Suprapubic skin (tissue), 4 donors: ENCODE results near the gene PHETA1. TPM values are rescaled to one million over a fixed set of nuclear protein-coding genes. Genes with fewer than 3 reads are reported as not detected.

Source experiments
- DNase-seq, 2 donors: peaks; one replicate each; pipeline ENCODE4 v3.0.0-alpha.2; 2019; ENCODE audit warnings: low spot score in 2 of 2
- H3K27ac ChIP-seq: fragments of 200-600 bp; sonication (generic); one replicate; pipeline ENCODE4 v1.5.1; 2019
- H3K27me3 ChIP-seq: fragments of 200-600 bp; sonication (generic); one replicate; pipeline ENCODE4 v1.5.1; 2019
- H3K36me3 ChIP-seq: fragments of 200-600 bp; sonication (generic); one replicate; pipeline ENCODE4 v1.5.1; 2019
- H3K4me1 ChIP-seq: fragments of 200-600 bp; sonication (generic); one replicate; pipeline ENCODE4 v1.5.1; 2019
- H3K4me3 ChIP-seq: fragments of 200-600 bp; sonication (generic); one replicate; pipeline ENCODE4 v1.5.1; 2019; ENCODE audit warnings: mild to moderate bottlenecking
- H3K9me3 ChIP-seq: fragments of 200-600 bp; sonication (generic); one replicate; pipeline ENCODE4 v1.5.1; 2019
- CTCF ChIP-seq, 2 donors: fragments of 200-600 bp in 1 of 2; fragments of 450-650 bp in 1 of 2; sonication (generic) in 1 of 2; IDR thresholded peaks; one replicate each; pipeline ENCODE4 v1.5.1; 2016 to 2019; ENCODE audit warnings: antibody characterized with exemption in 2 of 2, mild to moderate bottlenecking in 1 of 2, moderate library complexity in 1 of 2
- EP300 ChIP-seq: sonication (generic); formaldehyde crosslinking; IDR thresholded peaks from one replicate; pipeline ENCODE4 v1.6.1; 2017; ENCODE audit warnings: antibody characterized with exemption
- POLR2A ChIP-seq, 2 donors: fragments of 450-650 bp; IDR thresholded peaks; one replicate each; pipeline ENCODE4 v1.6.1; 2017; ENCODE audit warnings: antibody characterized with exemption in 2 of 2, mild to moderate bottlenecking in 2 of 2, moderate library complexity in 2 of 2
- POLR2AphosphoS5 ChIP-seq, 3 donors: sonication (generic); formaldehyde crosslinking; IDR thresholded peaks; one replicate each; pipeline ENCODE4 v1.6.1; 2017; ENCODE audit warnings: antibody characterized with exemption in 3 of 3
- WGBS: methylation state at CpG from one replicate; pipeline ENCODE4 v1.1.5; 2018; 5-methylcytosine and 5-hydroxymethylcytosine counted together
- total RNA-seq, 4 donors: library from RNA; depleted of rRNA; stranded (reverse); fragments of >200 nt; gene quantifications; one replicate each; pipeline ENCODE4 v1.1.0, GENCODE V29; 2016

The PHETA1 gene
- total RNA-seq, 4 donors from 2014 or later = 15.9 to 25.7 (median 23.2) TPM

DNA sequence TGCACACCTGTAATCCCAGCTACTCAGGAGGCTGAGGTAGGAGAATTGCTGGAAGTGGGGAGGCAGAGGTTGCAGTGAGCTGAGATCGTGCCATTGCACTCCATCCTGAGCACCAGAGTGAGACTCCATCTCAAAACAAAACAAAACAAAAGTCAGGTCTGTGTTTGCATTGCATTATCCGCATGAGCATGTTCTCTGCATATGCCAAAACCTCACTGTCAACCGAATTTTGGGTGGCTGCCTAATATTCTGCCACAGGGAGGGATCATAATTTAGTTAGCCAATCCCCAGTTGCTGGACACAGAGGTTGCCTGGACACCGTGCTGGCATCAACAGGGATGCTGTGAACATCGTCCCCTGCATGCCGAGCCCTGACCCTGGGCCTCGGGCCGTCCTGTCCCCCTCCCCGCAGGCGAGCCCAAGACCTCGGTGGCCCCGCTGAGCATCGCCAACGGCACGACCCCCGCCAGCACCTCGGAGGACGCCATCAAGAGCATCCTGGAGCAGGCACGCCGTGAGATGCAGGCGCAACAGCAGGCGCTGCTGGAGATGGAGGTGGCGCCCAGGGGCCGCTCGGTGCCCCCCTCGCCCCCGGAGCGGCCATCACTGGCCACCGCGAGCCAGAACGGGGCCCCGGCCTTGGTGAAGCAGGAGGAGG is 49.2 kb downstream of the PHETA1 start:
- Histone ChIP-seq H3K4me1 (no peaks in the 10 kb centered on the region), H3K9me3 (no peaks in the 10 kb centered on the region), H3K27ac (no peak overlapping the region), H3K36me3 (no peaks in the 10 kb centered on the region), H3K27me3 (peaks cover 15% of the 10 kb centered on the region), H3K4me3 (no peak overlapping the region)
- TF ChIP-seq POLR2A (IDR thresholded peaks at IDR 0.05) = no peak
- no peak for TF ChIP-seq CTCF (IDR thresholded peaks at IDR 0.05)
- TF ChIP-seq EP300 = no peak
- TF ChIP-seq POLR2AphosphoS5 (IDR thresholded peaks at IDR 0.05) = no peak
- DNase-seq = no peak
- WGBS = 74% methylated on average over 11 of the region's 32 CpGs

- Histone ChIP-seq H3K4me3 (no peak overlapping the region), H3K36me3 (no peaks in the 10 kb centered on the region), H3K9me3 (no peaks in the 10 kb centered on the region), H3K27me3 (peaks cover 15% of the 10 kb centered on the region), H3K4me1 (no peaks in the 10 kb centered on the region), H3K27ac (no peak overlapping the region)
- 87% methylated on average over 6 of the region's 6 CpGs for WGBS
- TF ChIP-seq EP300 (no peak), POLR2A (IDR thresholded peaks at IDR 0.05) (no peak), POLR2AphosphoS5 (IDR thresholded peaks at IDR 0.05) (no peak), CTCF (IDR thresholded peaks at IDR 0.05) (no peak)
- no peak for DNase-seq
Measured at GRCh38 chr12:111318450-111318849, 50.4 kb downstream of the PHETA1 start.

DNA sequence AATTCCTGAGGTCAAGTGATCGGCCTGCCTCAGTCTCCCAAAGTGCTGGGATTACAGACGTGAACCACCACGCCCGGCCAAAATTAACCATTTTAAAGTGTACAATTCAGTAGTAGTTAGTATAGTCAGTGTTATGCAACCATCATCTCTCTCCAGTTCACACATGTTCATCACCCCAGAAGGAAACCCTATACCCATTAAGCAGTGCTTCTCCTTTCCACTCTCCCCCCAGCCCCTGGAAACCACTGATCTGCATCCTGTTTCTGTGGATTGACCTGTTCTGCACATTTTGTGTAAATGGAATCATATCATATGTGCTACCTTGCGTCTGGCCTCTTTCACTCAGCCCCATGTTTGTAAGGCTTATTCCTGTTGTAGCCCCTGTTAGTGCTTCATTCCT is 52.2 kb downstream of the PHETA1 start:
- Histone ChIP-seq H3K9me3 (no peaks in the 10 kb centered on the region), H3K4me3 (no peak overlapping the region), H3K27ac (no peak overlapping the region), H3K36me3 (no peaks in the 10 kb centered on the region), H3K4me1 (no peaks in the 10 kb centered on the region), H3K27me3 (peaks cover 15% of the 10 kb centered on the region)
- WGBS = 85% methylated on average over 5 of the region's 5 CpGs
- no peak for DNase-seq
- no peak for TF ChIP-seq CTCF (IDR thresholded peaks at IDR 0.05)
- TF ChIP-seq EP300 = no peak
- TF ChIP-seq POLR2AphosphoS5 (IDR thresholded peaks at IDR 0.05) = no peak
- no peak for TF ChIP-seq POLR2A (IDR thresholded peaks at IDR 0.05)

GRCh38 chr12:111314953-111315539 is 53.8 kb downstream of the PHETA1 start:
- peaks cover 17% of the 10 kb centered on the region for H3K27me3 ChIP-seq
- TF ChIP-seq POLR2AphosphoS5 (IDR thresholded peaks at IDR 0.05) = no peak
- no peak for TF ChIP-seq CTCF (IDR thresholded peaks at IDR 0.05)
- no peak for TF ChIP-seq POLR2A (IDR thresholded peaks at IDR 0.05)
- no peak for TF ChIP-seq EP300
- WGBS = 68% methylated on average over 7 of the region's 7 CpGs
- H3K36me3 ChIP-seq = no peaks in the 10 kb centered on the region
- no peak for DNase-seq
- no peaks in the 10 kb centered on the region for H3K9me3 ChIP-seq
- H3K27ac ChIP-seq = no peak overlapping the region
- H3K4me1 ChIP-seq = no peaks in the 10 kb centered on the region
- no peak overlapping the region for H3K4me3 ChIP-seq

GRCh38 chr12:111313833-111314259 is 55.0 kb downstream of the PHETA1 start:
- Histone ChIP-seq H3K36me3 (no peaks in the 10 kb centered on the region), H3K4me3 (no peak overlapping the region), H3K4me1 (no peaks in the 10 kb centered on the region), H3K27ac (no peak overlapping the region), H3K27me3 (peaks cover 18% of the 10 kb centered on the region), H3K9me3 (no peaks in the 10 kb centered on the region)
- 1% methylated on average over 7 of the region's 8 CpGs for WGBS
- no peak for TF ChIP-seq EP300
- peak; percentile 68 to 88 for TF ChIP-seq CTCF (IDR thresholded peaks at IDR 0.05)
- peak in 1 of 2 donors; percentile 77 for DNase-seq
